Brain pericyte (primary cell): ENCODE data around the gene CUEDC2.
"Not testable (repeated sequence)": the region's sequence is repeated elsewhere in the genome, so short reads cannot be mapped to it uniquely, and the experiment has no call there.

Source experiments
- DNase-seq: peaks from one replicate; pipeline ENCODE4 v3.0.0-alpha.2; 2012; ENCODE audit warnings: low read depth, low spot score

CUEDC2 gene

GRCh38 chr10:102454662-102455487 lies 22.5 kb upstream of the CUEDC2 start:
- DNase-seq: not testable (repeated sequence)

- no peak for DNase-seq
These were observed 21.1 kb upstream of the CUEDC2 start for GRCh38 chr10:102453502-102453901.

GRCh38 chr10:102452672-102453340 lies 20.4 kb upstream of the CUEDC2 start:
- DNase-seq: no peak

DNA sequence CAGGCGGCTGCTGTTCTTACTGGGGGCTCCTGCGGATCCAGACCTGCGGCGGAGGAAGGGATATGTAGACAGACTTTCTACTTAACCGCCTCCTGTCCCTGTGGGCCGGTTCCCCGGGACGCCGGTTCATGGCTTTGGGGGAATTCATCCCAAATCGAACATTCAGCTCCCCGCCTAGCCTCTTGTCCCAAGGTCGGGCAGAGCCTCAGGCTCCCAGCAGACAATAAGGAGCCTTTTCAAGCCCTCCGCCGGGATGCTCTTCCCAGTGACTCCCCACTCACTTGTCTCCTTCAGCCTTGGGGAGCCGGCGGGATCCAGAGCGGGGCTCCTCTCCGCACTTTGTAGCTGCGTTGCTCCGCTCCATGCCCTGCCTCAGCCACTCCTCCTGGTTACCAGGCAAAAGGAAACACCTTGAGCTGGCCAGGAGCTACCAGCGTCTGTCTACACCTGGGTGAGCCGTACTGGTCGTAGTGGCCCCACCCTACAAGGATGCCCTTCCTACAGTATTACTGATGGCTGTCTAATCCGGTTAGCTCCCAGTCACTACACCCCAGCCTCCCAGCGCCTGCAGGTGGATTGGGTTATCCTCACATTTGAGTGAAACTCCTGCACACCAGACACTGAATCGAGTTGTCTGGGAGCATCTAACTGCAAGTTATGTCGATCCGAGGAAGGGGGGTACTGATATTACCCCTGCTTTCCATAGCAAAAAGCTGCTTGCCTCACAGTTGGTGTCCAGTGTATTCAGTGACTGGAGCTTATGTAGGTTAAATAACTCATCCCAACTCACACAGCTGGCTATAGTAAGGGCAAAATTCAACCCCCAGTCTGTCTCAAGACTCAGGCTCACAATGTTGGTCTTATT lies 19.0 kb upstream of the CUEDC2 start, which contains the start of gene C10orf95:
TSS of gene C10orf95 (minus strand) at position 439 of the 865 bp plus-strand sequence. CDS start 450 bp downstream, outside the sequence.
- DNase-seq: no peak

GRCh38 chr10:102450374-102451104 lies 18.2 kb upstream of the CUEDC2 start:
- DNase-seq: no peak

GRCh38 chr10:102450124-102450373 lies 17.7 kb upstream of the CUEDC2 start:
- DNase-seq: no peak

DNA sequence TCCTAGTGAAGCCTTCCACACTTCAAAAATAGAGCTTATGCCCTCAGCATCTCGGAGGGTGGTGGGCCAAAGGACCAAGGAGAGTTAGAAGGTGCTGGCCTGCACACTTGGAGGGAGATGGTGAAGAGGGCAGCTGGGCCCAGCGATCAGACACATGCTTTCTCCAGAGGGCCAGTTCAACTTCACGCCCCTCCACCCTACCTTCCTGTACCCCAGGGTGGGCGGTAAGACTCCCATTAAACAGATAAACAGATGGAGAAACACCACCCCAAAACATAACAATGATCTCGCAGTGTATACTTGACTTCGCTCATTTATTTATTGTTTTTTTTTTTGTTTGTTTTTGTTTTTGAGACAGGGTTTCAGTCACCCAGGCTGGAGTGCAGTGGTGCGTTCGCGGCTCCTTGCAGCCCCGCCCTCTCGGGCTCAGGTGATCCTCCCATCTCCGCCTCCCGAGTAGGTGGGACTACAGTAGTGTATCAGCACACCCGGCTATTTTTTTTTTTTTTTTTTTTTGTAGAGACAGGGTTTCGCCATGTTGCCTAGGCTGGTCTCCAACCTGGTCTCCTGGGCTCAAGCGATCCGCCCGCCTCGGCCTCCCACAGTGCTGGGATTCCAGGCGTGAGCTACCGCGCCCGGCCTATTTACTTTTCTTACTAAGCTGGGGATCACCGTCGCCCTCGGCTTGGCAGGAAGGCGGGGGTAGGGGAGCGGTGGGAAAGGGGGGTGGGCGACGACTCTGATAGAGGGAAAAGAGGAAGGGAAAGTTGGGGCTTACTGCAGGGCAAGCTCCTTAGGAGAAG lies 17.1 kb upstream of the CUEDC2 start:
- no peak for DNase-seq

GRCh38 chr10:102444851-102445250 lies 12.5 kb upstream of the CUEDC2 start:
- DNase-seq: no peak

DNA sequence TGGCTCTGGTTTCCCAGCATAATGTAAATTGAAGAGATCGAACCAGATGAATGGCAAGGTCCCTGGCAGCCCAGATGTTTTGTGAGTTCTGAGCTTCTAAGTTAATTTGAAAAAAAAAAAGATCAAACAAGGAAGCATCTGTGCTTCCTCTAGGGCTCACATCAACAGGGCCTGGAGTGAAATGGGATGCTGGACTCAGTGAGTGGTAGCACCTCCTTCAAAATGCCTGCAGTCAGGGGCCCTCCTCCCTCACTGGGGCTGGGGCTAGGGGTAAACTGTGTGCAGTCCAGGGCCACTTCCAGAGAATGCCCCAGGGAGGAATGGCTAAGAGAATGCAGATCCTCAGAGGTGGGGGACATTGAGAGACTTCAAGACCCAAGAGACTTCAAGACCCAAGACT lies 6.0 kb upstream of the CUEDC2 start:
- no peak for DNase-seq

GRCh38 chr10:102437515-102437914 lies 5.1 kb upstream of the CUEDC2 start:
- no peak for DNase-seq

- DNase-seq: no peak
These were observed 3.9 kb upstream of the CUEDC2 start for GRCh38 chr10:102436312-102436711.

DNA sequence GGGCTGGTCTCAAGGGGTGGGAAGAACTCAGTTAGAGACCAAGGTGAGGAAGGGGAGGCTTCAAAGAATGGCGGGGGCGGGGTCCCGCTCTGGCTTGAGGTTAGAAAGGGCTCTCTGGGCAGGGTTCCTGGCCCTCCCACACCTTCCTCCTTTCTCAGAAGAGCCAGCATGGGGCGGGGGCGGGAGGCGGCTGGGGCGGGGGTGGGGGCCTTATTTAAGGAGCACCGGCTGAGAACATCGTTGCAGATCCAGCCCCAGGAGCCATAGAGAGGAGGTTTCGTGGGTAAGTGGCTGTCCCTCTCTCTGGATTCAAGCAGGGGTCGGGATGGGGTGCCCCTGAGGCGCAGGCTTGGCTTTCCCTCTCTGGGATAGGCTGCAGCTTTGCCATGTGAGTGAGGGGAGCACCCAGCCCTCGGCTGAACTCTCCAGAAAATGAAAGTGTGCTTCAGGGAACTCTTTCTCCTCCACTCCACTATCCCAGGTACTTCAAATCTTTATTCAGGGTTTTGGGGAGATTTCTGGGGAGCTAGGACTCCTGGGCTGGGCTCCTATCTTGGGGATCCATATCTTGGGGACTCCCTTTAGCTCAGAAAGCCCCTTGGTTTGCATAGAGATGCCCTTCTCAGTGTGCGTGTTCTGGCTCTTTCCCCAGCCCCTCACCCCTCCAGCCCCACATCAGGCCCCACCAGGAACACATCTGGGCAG lies 3.3 kb upstream of the CUEDC2 start:
- no peak for DNase-seq

DNA sequence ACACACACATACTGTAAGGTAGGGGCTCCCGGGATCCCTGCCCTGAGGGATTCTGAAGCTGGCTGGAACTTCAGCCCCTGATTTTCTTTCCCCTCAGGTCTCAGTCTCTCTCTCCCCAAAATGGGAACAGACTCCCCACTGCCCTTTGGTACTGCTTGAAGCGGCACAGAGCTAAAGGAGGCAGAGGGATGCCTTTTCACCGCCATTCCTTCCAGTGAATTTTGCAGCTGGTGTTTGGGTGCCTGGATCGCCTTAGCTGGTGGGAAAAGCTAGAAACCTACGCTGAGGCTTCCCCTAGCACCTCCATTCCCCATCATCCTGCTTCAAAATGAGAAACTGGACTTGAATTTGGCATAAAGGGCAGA lies 2.7 kb upstream of the CUEDC2 start:
- DNase-seq: no peak

DNA sequence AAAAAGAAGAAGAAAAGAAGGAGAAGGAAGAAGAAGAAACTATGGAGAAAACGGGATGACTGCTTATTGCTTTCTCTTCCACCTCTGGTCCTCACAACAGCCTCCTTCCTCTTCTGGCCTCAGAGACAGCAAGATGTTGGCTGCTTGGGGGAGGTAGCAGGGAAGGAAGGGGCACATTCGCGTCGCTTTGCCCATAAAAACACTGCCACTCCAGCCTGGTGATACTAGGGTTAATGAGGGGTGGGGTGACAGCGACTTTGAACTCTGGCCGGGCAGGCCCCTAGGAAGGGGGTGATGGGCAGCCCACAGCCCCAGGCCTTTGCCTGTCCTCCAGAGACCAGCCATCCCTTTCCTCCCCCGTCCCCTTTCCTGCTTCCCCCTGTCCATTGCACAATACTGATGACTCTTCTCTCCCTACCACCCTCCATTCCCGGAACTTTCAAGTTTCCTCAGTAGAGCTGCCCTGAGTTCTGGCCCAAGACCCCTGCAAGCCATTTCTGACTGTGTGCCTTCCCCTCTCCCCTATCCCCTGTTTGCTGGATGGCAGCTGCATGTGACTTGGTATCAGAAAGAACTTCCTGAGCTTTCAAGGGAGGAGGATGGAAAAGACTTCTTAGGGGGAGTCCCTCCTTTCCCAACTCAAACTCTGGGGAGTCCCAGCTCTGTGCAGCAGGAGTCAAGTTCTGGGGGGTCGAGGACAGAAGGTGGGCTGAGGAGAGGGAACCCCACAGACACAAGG lies 2.2 kb upstream of the CUEDC2 start:
- no peak for DNase-seq

- DNase-seq: no peak
These were observed 1.3 kb upstream of the CUEDC2 start for GRCh38 chr10:102433619-102434046.

- DNase-seq: no peak
These were observed 786 bp downstream of the CUEDC2 start for GRCh38 chr10:102431452-102432124.

DNA sequence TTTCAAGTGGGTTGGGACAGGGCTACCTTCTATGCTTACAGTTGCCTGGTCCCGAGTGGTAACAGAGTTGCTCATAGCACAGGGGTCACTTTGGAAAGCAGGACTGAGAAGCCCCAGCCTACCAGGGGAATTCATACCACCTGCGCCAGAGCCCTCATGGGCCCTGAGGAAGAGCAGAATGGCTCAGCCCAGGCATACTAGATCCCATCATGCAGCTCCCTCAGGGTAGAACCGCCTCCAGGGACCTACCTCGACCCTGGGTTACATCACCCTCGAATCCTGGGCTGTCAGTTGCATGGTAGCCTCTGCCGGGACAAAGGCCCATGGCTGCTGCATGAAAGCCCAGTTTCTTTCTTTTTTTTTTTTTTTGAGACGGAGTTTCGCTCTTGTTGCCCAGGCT lies 2.9 kb downstream of the CUEDC2 start:
- no peak for DNase-seq

DNA sequence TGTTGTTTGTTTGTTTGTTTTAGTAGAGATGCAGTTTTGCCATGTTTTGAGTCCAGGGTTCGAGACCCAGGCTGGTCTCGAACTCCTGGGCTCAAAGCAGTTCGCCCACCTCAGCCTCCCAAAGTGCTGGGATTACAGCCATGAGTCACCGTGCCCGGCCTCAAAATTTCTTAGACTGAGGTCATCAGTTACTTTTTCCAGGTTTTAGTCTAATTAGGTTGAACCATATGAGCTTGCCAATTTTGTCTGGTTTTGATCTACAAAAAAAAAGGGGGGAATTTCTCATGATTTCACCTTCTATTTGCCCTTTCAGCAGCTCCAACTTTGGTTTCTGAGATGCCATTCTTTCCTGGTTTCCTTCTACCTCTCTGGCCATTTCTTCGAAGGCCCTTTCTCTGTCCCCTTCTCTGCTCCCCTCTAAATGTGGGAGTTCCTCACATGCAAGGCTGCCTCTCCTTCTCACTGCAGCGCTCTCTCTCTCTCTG lies 5.5 kb downstream of the CUEDC2 start:
- no peak for DNase-seq

GRCh38 chr10:102425444-102425843 lies 6.9 kb downstream of the CUEDC2 start:
- no peak for DNase-seq
